CD4-positive, alpha-beta memory T cell (primary cell): ENCODE data around the gene TELO2. TPM values are rescaled to one million over a fixed set of nuclear protein-coding genes. Genes with fewer than 3 reads are reported as not detected.

ENCODE experiments used
- CTCF ChIA-PET: fragments of 350-600 bp; sonication (Branson Sonifier 250); formaldehyde crosslinking; loops from one replicate; lab custom pipeline; 2021; ENCODE audit warnings: inconsistent platforms; ENCODE audit not compliant: partially characterized antibody; lab: Charles Lee
- POLR2A ChIA-PET: fragments of 350-600 bp; sonication (Branson Sonifier 250); formaldehyde crosslinking; loops from one replicate; lab custom pipeline; 2021; ENCODE audit not compliant: partially characterized antibody; lab: Charles Lee
- DNase-seq, 5 donors: peaks; one replicate each; pipeline versions ENCODE4 v3.0.0 to v3.0.0-alpha.2; 2020 to 2022; ENCODE audit warnings: mixed read lengths in 1 of 5
- H3K27ac ChIP-seq: one replicate; pipeline ENCODE4 v1.7.0; 2013; ENCODE audit warnings: low read depth, low read length
- H3K27me3 ChIP-seq: 2 replicates; pipeline ENCODE4 v1.7.0; 2013; ENCODE audit warnings: mild to moderate bottlenecking, low read length, moderate library complexity; ENCODE audit not compliant: insufficient read depth
- H3K36me3 ChIP-seq: 2 replicates; pipeline ENCODE4 v1.7.0; 2013; ENCODE audit warnings: mild to moderate bottlenecking, low read length, moderate library complexity; ENCODE audit not compliant: insufficient read depth
- H3K4me1 ChIP-seq: 2 replicates; pipeline ENCODE4 v1.7.0; 2013; ENCODE audit warnings: mild to moderate bottlenecking, low read length, moderate library complexity; ENCODE audit not compliant: insufficient read depth
- H3K4me3 ChIP-seq, 2 donors: one replicate each; pipeline ENCODE4 v1.7.0; 2013; ENCODE audit warnings: low read length in 2 of 2, mild to moderate bottlenecking in 1 of 2
- H3K9me3 ChIP-seq, 2 donors: one replicate each; pipeline ENCODE4 v1.7.0; 2013; ENCODE audit warnings: low read length in 2 of 2, control low read depth in 1 of 2; ENCODE audit not compliant: control insufficient read depth in 1 of 2
- H3K27ac Mint-ChIP-seq, 7 donors: one replicate each; pipeline ENCODE4 v1.8.0; 2020 to 2021; ENCODE audit warnings: mixed read lengths in 7 of 7, mild to moderate bottlenecking in 6 of 7, inconsistent platforms in 3 of 7, moderate library complexity in 3 of 7
- H3K27me3 Mint-ChIP-seq, 2 donors: one replicate each; pipeline ENCODE4 v1.8.0; 2020 to 2021; ENCODE audit warnings: mixed read lengths in 2 of 2
- H3K36me3 Mint-ChIP-seq, 2 donors: one replicate each; pipeline ENCODE4 v1.8.0; 2020 to 2021; ENCODE audit warnings: mixed read lengths in 2 of 2, inconsistent platforms in 1 of 2, mild to moderate bottlenecking in 1 of 2
- H3K4me1 Mint-ChIP-seq, 4 donors: one replicate each; pipeline ENCODE4 v1.8.0; 2020 to 2021; ENCODE audit warnings: mixed read lengths in 4 of 4, mild to moderate bottlenecking in 1 of 4
- H3K4me3 Mint-ChIP-seq, 8 donors: one replicate each; pipeline ENCODE4 v1.8.0; 2020 to 2021; ENCODE audit warnings: mixed read lengths in 8 of 8, mild to moderate bottlenecking in 7 of 8, moderate library complexity in 6 of 8, inconsistent platforms in 3 of 8
- H3K9me3 Mint-ChIP-seq, 8 donors: one replicate each; pipeline ENCODE4 v1.8.0; 2020 to 2021; ENCODE audit warnings: mixed read lengths in 8 of 8, mild to moderate bottlenecking in 5 of 8, inconsistent platforms in 3 of 8, moderate library complexity in 1 of 8
- intact Hi-C: fragments of 100-400 bp; cut with micrococcal nuclease; formaldehyde crosslinking; loops from one replicate; pipeline ENCODE4 v1.15.1; 2023
- polyA plus RNA-seq, 2 donors: library from polyadenylated mRNA; unstranded; fragments of 300-500 nt; fragmentation: Illumina TruSeq; gene quantifications; one replicate each; pipeline ENCODE4 v1.2.3, GENCODE V29; 2021
- total RNA-seq, 2 experiments: library from RNA; stranded (reverse); gene quantifications; one replicate each; pipeline ENCODE4 v1.2.3, GENCODE V29; 2021

Gene TELO2
- total and polyA plus RNA-seq, 4 experiments from 2014 or later = 11.3 to 56.0 (median 34.9) TPM

DNA sequence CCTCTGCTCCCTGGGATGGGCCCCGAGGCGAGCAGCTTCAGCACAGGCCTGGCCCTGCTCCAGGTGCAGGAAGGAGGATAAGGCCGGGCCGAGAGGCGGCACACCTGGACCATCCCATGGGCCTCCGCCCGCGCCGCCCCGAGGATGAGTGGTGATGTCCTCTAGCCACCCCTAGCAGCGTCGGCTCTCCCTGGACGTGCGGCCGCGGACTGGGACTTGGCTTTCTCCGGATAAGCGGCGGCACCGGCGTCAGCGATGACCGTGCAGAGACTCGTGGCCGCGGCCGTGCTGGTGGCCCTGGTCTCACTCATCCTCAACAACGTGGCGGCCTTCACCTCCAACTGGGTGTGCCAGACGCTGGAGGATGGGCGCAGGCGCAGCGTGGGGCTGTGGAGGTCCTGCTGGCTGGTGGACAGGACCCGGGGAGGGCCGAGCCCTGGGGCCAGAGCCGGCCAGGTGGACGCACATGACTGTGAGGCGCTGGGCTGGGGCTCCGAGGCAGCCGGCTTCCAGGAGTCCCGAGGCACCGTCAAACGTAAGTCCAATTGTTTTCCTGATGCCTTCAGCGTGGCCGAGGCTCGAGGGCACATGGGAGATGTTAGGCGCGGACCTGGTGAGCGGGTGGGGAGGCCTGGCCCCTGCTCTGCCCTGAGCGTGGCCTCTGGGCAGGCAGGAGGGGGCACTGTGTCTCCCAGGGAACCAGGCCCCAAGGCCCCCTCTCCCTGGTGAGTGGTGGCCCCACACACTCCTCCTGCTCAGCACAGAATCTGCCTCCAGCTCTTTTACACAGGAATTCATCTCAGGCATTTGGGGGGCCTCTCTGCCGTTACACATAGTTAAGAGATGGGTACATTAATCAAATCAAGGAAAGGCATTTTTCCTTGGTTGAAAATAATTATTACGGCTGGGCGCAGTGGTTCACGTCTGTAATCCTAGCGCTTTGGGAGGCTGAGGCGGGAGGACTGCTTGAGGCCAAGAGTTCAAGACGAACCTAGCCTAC, 41.2 kb downstream of the TELO2 start:
- Mint-ChIP-seq H3K36me3 (peaks cover 30 to 38% of the 10 kb centered on the region in 2 donors), H3K27ac (peak overlapping the region; percentile 93 to 96 (median 94)), H3K9me3 (no peaks in the 10 kb centered on the region), H3K4me1 (peaks cover 25 to 56% (median 42%) of the 10 kb centered on the region in 4 donors), H3K27me3 (no peaks in the 10 kb centered on the region), H3K4me3 (peak overlapping the region; percentile 94 to 100 (median 98))
- Histone ChIP-seq H3K27me3 (no peaks in the 10 kb centered on the region), H3K9me3 (no peaks in the 10 kb centered on the region), H3K36me3 (peaks cover 36% of the 10 kb centered on the region), H3K27ac (peak overlapping the region; percentile 73), H3K4me1 (peaks cover 50% of the 10 kb centered on the region), H3K4me3 (peak overlapping the region; percentile 82 to 96)
- intact Hi-C loops = loop anchor here (2.0 to 5.0 kb wide), 4 partner anchors 42 to 112 kb away; partner anchors contain the start of genes CLCN7, CRAMP1, IFT140 and TELO2
- ChIA-PET POLR2A (interaction anchor here (0.7 to 5.3 kb wide), 26 partner anchors 8 to 746 kb away, joined by 3 to 47 read pairs (median 5); partner anchors contain the start of genes CHTF18, CLCN7, CRAMP1 and IFT140), CTCF (no interaction called here)
- DNase-seq = peak in 1 of 5 donors; percentile 20

DNA sequence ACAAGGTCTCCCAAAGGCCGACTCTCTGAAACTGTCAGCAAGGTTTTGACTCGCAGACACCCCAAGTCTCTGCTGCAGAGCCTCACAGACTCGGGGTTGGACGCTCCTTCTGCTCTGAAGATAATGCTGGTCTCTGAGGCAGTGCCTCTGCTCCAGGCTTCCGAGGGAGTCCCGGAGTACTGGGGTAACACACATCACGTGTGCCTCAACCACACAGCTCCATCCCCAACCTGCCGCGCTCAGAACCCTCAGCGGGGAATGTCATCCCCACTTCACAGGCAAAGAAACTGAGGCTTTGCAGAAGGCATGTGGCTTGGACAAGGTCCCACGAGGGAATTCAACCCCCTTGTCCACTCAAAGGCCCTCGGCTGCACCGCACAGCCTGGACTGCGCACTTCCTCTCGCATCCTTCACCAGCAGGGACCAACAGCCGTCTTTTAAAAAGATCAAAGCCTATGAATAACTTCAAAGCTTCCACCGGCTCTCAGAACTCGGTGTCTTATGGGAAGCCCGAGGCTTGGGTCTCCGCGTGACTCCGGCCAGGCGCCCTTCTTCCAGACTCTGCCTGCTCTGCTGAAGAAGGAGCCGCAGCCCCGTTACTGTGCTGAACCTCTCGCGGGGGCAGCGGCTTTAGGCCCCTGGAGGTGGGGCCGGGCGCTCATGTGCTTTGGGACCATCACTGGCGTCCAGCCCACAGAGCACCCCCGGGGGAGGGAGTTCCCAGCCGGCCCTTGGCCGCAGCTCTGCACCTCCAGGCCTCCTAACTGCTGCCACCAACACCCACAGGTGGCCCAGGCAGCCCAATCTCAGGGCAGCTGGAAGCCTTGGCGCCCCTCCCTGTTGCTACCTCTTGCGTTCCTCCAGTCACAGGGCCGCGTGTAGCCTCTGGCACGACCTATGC, 42.5 kb downstream of the TELO2 start:
- Mint-ChIP-seq H3K27ac (peak overlapping the region; percentile 92 to 96 (median 94)), H3K36me3 (peaks cover 33 to 45% of the 10 kb centered on the region in 2 donors), H3K4me3 (peak overlapping the region; percentile 94 to 100 (median 98)), H3K4me1 (peaks cover 25 to 58% (median 43%) of the 10 kb centered on the region in 4 donors), H3K9me3 (no peaks in the 10 kb centered on the region), H3K27me3 (no peaks in the 10 kb centered on the region)
- Histone ChIP-seq H3K4me3 (peak overlapping the region; percentile 82 to 96), H3K27ac (peak overlapping the region; percentile 73), H3K9me3 (no peaks in the 10 kb centered on the region), H3K4me1 (peaks cover 62% of the 10 kb centered on the region), H3K36me3 (peaks cover 49% of the 10 kb centered on the region), H3K27me3 (no peaks in the 10 kb centered on the region)
- DNase-seq = peak; percentile 42 to 56 (median 50)
- CTCF ChIA-PET = interaction anchor here (0.6 kb wide), 1 partner anchor 119 kb away, joined by 5 read pairs; no protein-coding TSS in a partner anchor
- intact Hi-C loops = loop anchor here (2.0 to 5.0 kb wide), 4 partner anchors 43 to 113 kb away; partner anchors contain the start of genes CLCN7, CRAMP1, IFT140 and TELO2
- POLR2A ChIA-PET = interaction anchor here (0.6 to 5.3 kb wide), 15 partner anchors 9 to 247 kb away, joined by 3 to 47 read pairs (median 6); partner anchors contain the start of genes IFT140, JPT2, MAPK8IP3 and NUBP2

DNA sequence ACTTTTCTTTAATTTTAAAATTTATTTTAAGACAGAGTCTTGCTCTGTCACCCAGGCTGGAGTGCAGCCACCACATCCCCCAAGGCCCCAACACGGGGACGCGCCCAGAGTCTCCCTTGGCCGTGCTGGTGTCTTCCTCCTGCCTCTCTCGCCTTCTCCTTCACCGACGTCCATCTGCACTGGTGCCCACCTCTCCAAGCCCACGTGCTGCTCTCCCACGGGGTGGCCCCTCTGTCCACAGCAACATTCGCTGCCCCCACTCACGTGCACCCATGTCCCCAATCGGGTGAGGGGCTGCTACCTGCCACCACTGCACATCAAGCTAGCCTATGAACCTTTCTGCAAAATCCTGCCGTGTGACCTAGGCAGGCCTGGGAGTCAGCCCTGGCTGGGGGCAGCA, 43.4 kb downstream of the TELO2 start:
- Histone ChIP-seq H3K4me1 (peaks cover 63% of the 10 kb centered on the region), H3K27ac (no peak overlapping the region), H3K27me3 (no peaks in the 10 kb centered on the region), H3K4me3 (no peak overlapping the region), H3K36me3 (peaks cover 52% of the 10 kb centered on the region), H3K9me3 (no peaks in the 10 kb centered on the region)
- no peak for DNase-seq
- peak overlapping the region; percentile 19 to 94 (median 87) for H3K27ac Mint-ChIP-seq
- no peaks in the 10 kb centered on the region for H3K9me3 Mint-ChIP-seq
- H3K27me3 Mint-ChIP-seq = no peaks in the 10 kb centered on the region
- ChIA-PET POLR2A (interaction anchor here (1.1 to 5.3 kb wide), 9 partner anchors 10 to 246 kb away, joined by 3 to 47 read pairs (median 7); partner anchors contain the start of genes IFT140, NUBP2, SPSB3 and UQCC4), CTCF (interaction anchor here (1.5 kb wide), 1 partner anchor 11 kb away, joined by 3 read pairs; no protein-coding TSS in a partner anchor)
- H3K36me3 Mint-ChIP-seq = peaks cover 35 to 50% of the 10 kb centered on the region in 2 donors
- intact Hi-C loops = loop anchor here (5.0 kb wide), 2 partner anchors 76 to 114 kb away; partner anchors contain the start of genes CRAMP1, IFT140 and UQCC4
- peaks cover 25 to 67% (median 47%) of the 10 kb centered on the region in 4 donors for H3K4me1 Mint-ChIP-seq
- peak overlapping the region; percentile 89 to 100 (median 98) for H3K4me3 Mint-ChIP-seq

DNA sequence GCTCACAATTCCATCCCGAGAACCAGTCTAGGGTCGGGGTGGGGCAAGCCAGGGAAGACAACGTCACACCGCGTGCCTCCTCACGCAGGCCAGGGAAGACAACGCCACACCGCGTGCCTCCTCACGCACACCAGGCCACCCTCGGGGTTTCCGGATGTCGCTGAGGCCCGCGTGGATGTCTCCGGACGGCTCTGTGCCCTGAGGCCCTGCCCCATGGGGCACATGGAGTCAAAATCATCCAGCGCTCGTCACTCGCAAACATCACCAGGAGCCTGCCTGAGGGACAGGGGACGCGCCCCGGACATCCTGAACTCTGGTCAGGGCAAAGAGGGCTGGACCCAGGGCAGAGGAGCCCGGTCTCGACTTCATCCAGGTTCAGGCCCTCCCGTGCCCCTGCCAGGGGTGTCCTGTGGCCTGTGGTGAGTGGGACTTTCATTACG, 44.0 kb downstream of the TELO2 start:
- H3K4me1 ChIP-seq = peaks cover 67% of the 10 kb centered on the region
- Mint-ChIP-seq H3K4me1 (peaks cover 25 to 72% (median 51%) of the 10 kb centered on the region in 4 donors), H3K27ac (peak overlapping the region; percentile 58 to 94 (median 87)), H3K36me3 (peaks cover 35 to 56% of the 10 kb centered on the region in 2 donors), H3K27me3 (no peaks in the 10 kb centered on the region), H3K4me3 (peak overlapping the region; percentile 89 to 100 (median 96)), H3K9me3 (no peaks in the 10 kb centered on the region)
- intact Hi-C loops = loop anchor here (5.0 kb wide), 2 partner anchors 75 to 115 kb away; partner anchors contain the start of genes CRAMP1, IFT140 and UQCC4
- H3K27me3 ChIP-seq = no peaks in the 10 kb centered on the region
- no peaks in the 10 kb centered on the region for H3K9me3 ChIP-seq
- ChIA-PET POLR2A (interaction anchor here (1.1 to 5.3 kb wide), 10 partner anchors 10 to 169 kb away, joined by 3 to 30 read pairs (median 8); partner anchors contain the start of genes MAPK8IP3, TELO2 and UQCC4), CTCF (interaction anchor here (0.6 to 2.2 kb wide), 4 partner anchors 11 to 86 kb away, joined by 3 to 5 read pairs (median 5); partner anchors contain the start of gene TELO2)
- peak overlapping the region; percentile 46 for H3K27ac ChIP-seq
- peaks cover 52% of the 10 kb centered on the region for H3K36me3 ChIP-seq
- no peak overlapping the region for H3K4me3 ChIP-seq
- DNase-seq = no peak

DNA sequence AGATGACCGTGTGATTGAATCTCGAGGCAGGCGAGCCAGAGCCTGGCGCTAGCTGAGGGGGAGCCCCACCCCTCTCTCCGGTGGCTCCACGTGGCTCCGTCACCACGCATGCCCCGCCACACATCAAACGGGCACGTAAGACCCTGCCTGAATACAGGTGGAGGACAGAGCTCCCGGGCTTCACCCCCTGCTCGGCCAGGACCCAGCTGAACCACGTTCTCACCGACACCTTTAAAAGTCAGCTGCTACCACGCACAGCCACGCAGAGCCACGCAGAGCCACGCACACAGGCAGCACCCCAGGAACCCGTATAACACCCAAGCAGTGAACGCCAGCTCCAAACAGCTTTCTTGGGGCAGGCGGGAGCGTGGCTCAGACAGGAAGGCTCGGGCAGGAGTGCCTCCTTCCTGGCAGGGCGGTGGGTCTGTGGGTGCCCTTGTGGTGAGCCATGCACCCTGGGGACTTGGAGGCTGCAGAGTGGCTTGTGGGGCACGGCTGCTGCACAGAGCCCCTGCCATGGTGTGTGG, 44.7 kb downstream of the TELO2 start:
- peak overlapping the region; percentile 58 to 94 (median 84) for H3K27ac Mint-ChIP-seq
- peak in 2 of 5 donors; percentile 42 to 59 for DNase-seq
- Histone ChIP-seq H3K27ac (peak overlapping the region; percentile 46), H3K9me3 (no peaks in the 10 kb centered on the region), H3K4me1 (peaks cover 67% of the 10 kb centered on the region), H3K36me3 (peaks cover 52% of the 10 kb centered on the region), H3K4me3 (no peak overlapping the region), H3K27me3 (no peaks in the 10 kb centered on the region)
- intact Hi-C loops = loop anchor here (5.0 kb wide), 2 partner anchors 74 to 116 kb away; partner anchors contain the start of genes CRAMP1, IFT140 and UQCC4
- CTCF ChIA-PET = interaction anchor here (0.6 to 2.2 kb wide), 8 partner anchors 10 to 402 kb away, joined by 3 to 5 read pairs (median 4); partner anchors contain the start of gene TELO2
- H3K4me1 Mint-ChIP-seq = peaks cover 31 to 79% (median 54%) of the 10 kb centered on the region in 4 donors
- no peaks in the 10 kb centered on the region for H3K9me3 Mint-ChIP-seq
- no peaks in the 10 kb centered on the region for H3K27me3 Mint-ChIP-seq
- POLR2A ChIA-PET = interaction anchor here (0.5 to 5.3 kb wide), 13 partner anchors 9 to 168 kb away, joined by 3 to 30 read pairs (median 5); partner anchors contain the start of genes IFT140, JPT2, MAPK8IP3 and TELO2
- H3K4me3 Mint-ChIP-seq = peak overlapping the region; percentile 71 to 100 (median 82)
- H3K36me3 Mint-ChIP-seq = peaks cover 35 to 63% of the 10 kb centered on the region in 2 donors
